Measurements from ENCODE around the gene DECR2.
"Not testable (repeated sequence)": the region's sequence is repeated elsewhere in the genome, so short reads cannot be mapped to it uniquely, and the experiment has no call there.

DECR2 gene

DNA sequence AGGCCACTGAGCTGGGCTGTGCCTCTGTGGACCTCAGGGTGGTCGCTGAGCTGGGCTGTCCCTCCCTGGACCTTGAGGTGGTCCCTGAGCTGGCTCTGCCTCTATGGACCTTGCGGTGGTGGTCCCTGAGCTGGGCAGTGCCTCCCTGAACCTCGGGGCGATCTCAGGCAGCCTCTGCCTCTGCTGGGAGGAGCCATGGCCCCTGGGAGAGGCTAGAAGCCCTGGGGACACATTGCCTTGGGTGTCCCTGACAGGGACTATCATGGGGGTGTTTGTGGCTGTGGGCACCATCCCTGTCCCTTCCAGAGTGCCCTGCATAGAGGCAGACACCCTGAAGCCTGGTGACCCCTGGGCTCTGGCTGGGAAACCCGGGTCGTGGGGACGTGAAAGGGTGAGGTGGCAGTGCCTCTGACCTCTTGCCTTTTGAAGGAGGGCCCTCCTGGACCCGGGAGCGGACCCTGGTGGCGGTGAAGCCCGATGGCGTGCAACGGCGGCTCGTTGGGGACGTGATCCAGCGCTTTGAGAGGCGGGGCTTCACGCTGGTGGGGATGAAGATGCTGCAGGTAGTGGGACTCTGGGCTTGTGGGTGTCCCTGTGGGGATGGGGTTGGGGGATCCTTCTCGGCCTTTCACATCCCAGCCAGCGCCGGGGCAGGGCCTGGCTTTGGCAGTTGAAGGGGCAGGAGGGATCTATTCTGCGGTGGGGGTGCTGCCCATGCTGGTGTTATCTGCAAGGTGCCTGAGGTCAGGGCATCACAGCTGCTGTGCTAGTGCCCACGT is 2.9 kb upstream of the DECR2 start:
- Mint-ChIP-seq H3K9me3 (no peaks in the 10 kb centered on the region), H3K4me3 (peak overlapping the region; percentile 48), H3K27ac (peak overlapping the region; percentile 18), H3K27me3 (ENCODE audit: low read depth) (peaks cover 11% of the 10 kb centered on the region), H3K4me1 (ENCODE audit: low read depth) (peaks cover 17% of the 10 kb centered on the region), H3K36me3 (ENCODE audit: low read depth) (peaks cover 3% of the 10 kb centered on the region)

GRCh38 chr16:399340-400019 is 2.2 kb upstream of the DECR2 start:
- H3K27me3 Mint-ChIP-seq (ENCODE audit: low read depth), result peaks cover 11% of the 10 kb centered on the region
- peak overlapping the region; percentile 83 for H3K4me3 Mint-ChIP-seq
- H3K9me3 Mint-ChIP-seq, result no peaks in the 10 kb centered on the region
- peaks cover 17% of the 10 kb centered on the region for H3K4me1 Mint-ChIP-seq (ENCODE audit: low read depth)
- H3K27ac Mint-ChIP-seq, result no peak overlapping the region
- H3K36me3 Mint-ChIP-seq (ENCODE audit: low read depth), result peaks cover 3% of the 10 kb centered on the region

GRCh38 chr16:400061-400591 is 1.6 kb upstream of the DECR2 start:
- H3K27ac Mint-ChIP-seq, result peak overlapping the region; percentile 79
- no peaks in the 10 kb centered on the region for H3K9me3 Mint-ChIP-seq
- H3K27me3 Mint-ChIP-seq (ENCODE audit: low read depth), result peaks cover 11% of the 10 kb centered on the region
- H3K36me3 Mint-ChIP-seq (ENCODE audit: low read depth), result peaks cover 3% of the 10 kb centered on the region
- peak overlapping the region; percentile 83 for H3K4me3 Mint-ChIP-seq
- peaks cover 17% of the 10 kb centered on the region for H3K4me1 Mint-ChIP-seq (ENCODE audit: low read depth)

- Mint-ChIP-seq H3K27me3 (ENCODE audit: low read depth) (no peaks in the 10 kb centered on the region), H3K4me1 (ENCODE audit: low read depth) (peaks cover 7% of the 10 kb centered on the region), H3K27ac (no peak overlapping the region), H3K9me3 (no peaks in the 10 kb centered on the region), H3K36me3 (ENCODE audit: low read depth) (peaks cover 2% of the 10 kb centered on the region), H3K4me3 (no peak overlapping the region)
These were observed 3.3 kb downstream of the DECR2 start for GRCh38 chr16:404971-405486.

- Mint-ChIP-seq H3K4me3 (no peak overlapping the region), H3K4me1 (ENCODE audit: low read depth) (no peaks in the 10 kb centered on the region), H3K9me3 (no peaks in the 10 kb centered on the region), H3K27me3 (ENCODE audit: low read depth) (no peaks in the 10 kb centered on the region), H3K27ac (no peak overlapping the region), H3K36me3 (ENCODE audit: low read depth) (no peaks in the 10 kb centered on the region)
These were observed 4.1 kb downstream of the DECR2 start for GRCh38 chr16:405548-406506.

- Mint-ChIP-seq H3K27ac (no peak overlapping the region), H3K4me3 (no peak overlapping the region), H3K9me3 (no peaks in the 10 kb centered on the region), H3K36me3 (ENCODE audit: low read depth) (no peaks in the 10 kb centered on the region), H3K27me3 (ENCODE audit: low read depth) (no peaks in the 10 kb centered on the region), H3K4me1 (ENCODE audit: low read depth) (no peaks in the 10 kb centered on the region)
These were observed 5.6 kb downstream of the DECR2 start for GRCh38 chr16:407253-407652.

DNA sequence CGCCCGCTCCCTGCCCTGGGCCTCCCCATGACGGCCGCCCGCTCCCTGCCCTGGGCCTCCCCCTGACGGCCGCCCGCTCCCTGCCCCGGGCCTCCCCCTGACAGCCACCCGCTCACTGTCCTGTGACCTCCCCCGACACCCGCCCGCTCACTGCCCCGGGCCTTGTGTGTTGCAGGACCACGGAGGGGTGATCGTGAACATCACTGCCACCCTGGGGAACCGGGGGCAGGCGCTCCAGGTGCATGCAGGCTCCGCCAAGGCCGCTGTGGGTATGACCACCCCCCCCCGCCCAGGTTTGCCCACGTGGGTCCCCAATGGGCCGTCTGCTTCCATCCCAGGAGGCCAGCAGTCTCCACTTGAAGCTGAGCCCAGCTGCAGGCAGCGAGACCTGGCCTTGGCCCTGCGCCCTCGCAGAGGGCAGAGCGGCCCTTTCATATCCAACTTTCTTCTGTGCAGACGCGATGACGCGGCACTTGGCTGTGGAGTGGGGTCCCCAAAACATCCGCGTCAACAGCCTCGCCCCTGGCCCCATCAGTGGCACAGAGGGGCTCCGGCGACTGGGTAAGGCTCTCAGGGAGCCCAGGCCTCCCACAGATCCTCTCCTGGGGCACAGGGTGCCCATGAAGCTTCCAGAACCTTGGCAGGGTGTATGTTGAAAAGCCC is 9.0 kb downstream of the DECR2 start:
- H3K9me3 Mint-ChIP-seq, result no peaks in the 10 kb centered on the region
- H3K27ac Mint-ChIP-seq, result no peak overlapping the region
- no peaks in the 10 kb centered on the region for H3K4me1 Mint-ChIP-seq (ENCODE audit: low read depth)
- H3K27me3 Mint-ChIP-seq (ENCODE audit: low read depth), result no peaks in the 10 kb centered on the region
- H3K4me3 Mint-ChIP-seq, result no peak overlapping the region
- no peaks in the 10 kb centered on the region for H3K36me3 Mint-ChIP-seq (ENCODE audit: low read depth)

GRCh38 chr16:411576-412265 is 10.0 kb downstream of the DECR2 start:
- H3K4me3 Mint-ChIP-seq, result no peak overlapping the region
- H3K27ac Mint-ChIP-seq, result no peak overlapping the region
- no peaks in the 10 kb centered on the region for H3K9me3 Mint-ChIP-seq
- no peaks in the 10 kb centered on the region for H3K4me1 Mint-ChIP-seq (ENCODE audit: low read depth)
- H3K27me3 Mint-ChIP-seq (ENCODE audit: low read depth), result no peaks in the 10 kb centered on the region
- no peaks in the 10 kb centered on the region for H3K36me3 Mint-ChIP-seq (ENCODE audit: low read depth)

- no peak overlapping the region for H3K4me3 Mint-ChIP-seq
- no peaks in the 10 kb centered on the region for H3K4me1 Mint-ChIP-seq (ENCODE audit: low read depth)
- H3K27me3 Mint-ChIP-seq (ENCODE audit: low read depth), result no peaks in the 10 kb centered on the region
- no peak overlapping the region for H3K27ac Mint-ChIP-seq
- H3K9me3 Mint-ChIP-seq, result no peaks in the 10 kb centered on the region
- H3K36me3 Mint-ChIP-seq (ENCODE audit: low read depth), result no peaks in the 10 kb centered on the region
These were observed 12.9 kb downstream of the DECR2 start for GRCh38 chr16:414395-415169.

- H3K4me3 Mint-ChIP-seq; H3K27ac Mint-ChIP-seq; H3K36me3 Mint-ChIP-seq (ENCODE audit: low read depth); H3K4me1 Mint-ChIP-seq (ENCODE audit: low read depth); H3K27me3 Mint-ChIP-seq (ENCODE audit: low read depth); H3K9me3 Mint-ChIP-seq: not testable (repeated sequence)
These were observed 13.4 kb downstream of the DECR2 start for GRCh38 chr16:415170-415498.

GRCh38 chr16:422179-422578 is 20.5 kb downstream of the DECR2 start:
- H3K9me3 Mint-ChIP-seq; H3K4me3 Mint-ChIP-seq; H3K4me1 Mint-ChIP-seq (ENCODE audit: low read depth); H3K36me3 Mint-ChIP-seq (ENCODE audit: low read depth); H3K27ac Mint-ChIP-seq: not testable (repeated sequence)
- peaks cover 23% of the 10 kb centered on the region for H3K27me3 Mint-ChIP-seq (ENCODE audit: low read depth)

GRCh38 chr16:424033-424622 is 22.4 kb downstream of the DECR2 start:
- H3K27ac Mint-ChIP-seq, result no peak overlapping the region
- peaks cover 3% of the 10 kb centered on the region for H3K36me3 Mint-ChIP-seq (ENCODE audit: low read depth)
- H3K4me3 Mint-ChIP-seq, result peak overlapping the region; percentile 46
- no peaks in the 10 kb centered on the region for H3K9me3 Mint-ChIP-seq
- H3K4me1 Mint-ChIP-seq (ENCODE audit: low read depth), result peaks cover 21% of the 10 kb centered on the region
- H3K27me3 Mint-ChIP-seq (ENCODE audit: low read depth), result peaks cover 24% of the 10 kb centered on the region
